ENCODE measurements around the gene METTL2B. TPM values are rescaled to one million over a fixed set of nuclear protein-coding genes. Genes with fewer than 3 reads are reported as not detected.

The METTL2B gene
- total and polyA plus RNA-seq, 2 of the 8 experiments (the other 6 are each of a cell fraction or from before 2014, with no cell fraction given) = 14.6 to 43.5 TPM

DNA sequence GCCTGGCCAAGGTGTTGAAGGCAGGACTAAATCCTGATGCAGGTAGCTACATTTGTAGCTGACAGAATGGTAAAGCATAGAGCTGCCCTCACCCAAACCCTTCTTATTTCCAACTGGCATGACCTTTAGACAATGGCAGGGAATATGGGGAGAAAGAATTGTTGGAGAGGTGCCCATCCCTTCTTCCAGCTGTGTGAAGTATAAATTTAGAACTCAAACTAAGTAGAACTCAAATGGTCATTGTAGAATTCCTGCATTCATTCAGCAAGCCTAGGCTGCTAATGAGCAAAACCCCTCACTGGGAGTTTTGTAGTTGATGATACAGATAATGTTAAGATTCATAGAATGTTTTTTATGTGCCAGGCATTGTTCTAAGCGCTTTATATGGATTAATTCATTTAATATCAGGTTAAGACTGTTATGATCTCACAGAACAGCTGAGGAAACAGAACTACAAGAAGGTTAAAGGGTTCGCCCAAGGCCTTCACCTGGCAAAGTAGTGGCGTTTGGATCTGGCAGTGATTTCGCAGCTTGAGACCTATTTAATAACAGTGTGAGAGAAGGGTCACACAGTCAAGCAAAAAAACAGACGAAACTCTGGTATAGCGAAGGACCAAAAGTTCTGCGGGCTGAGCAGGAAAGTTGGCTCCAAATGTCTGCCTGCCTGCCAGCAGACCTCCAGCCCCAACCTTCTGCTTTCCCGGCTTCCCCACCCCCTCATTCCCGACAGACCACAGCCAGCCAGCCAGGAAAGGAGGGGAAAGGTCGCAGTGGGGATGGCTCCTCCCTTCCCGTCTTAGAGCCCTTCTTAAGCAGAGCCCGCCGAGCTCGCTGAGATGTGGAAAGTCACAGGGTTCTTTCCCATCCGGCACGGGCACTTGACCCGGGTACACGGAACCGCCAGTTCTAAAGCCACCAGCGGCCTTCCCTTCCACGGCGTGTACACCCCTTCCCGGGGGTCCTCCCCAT lies 22.4 kb upstream of the METTL2B start (continued):
- TF ChIP-seq CTBP2 (IDR thresholded peaks at IDR 0.05; ENCODE audit: borderline replicate concordance, insufficient read depth, insufficient read length, low read length) (no peak), SRF (IDR thresholded peaks at IDR 0.05; ENCODE audit: low read depth, low read length) (no peak), TEAD4 (IDR thresholded peaks at IDR 0.05; ENCODE audit: low read depth, low read length) (no peak), KDM5A (IDR thresholded peaks at IDR 0.05; ENCODE audit: low read length) (no peak), GABPA (IDR thresholded peaks at IDR 0.05; ENCODE audit: borderline replicate concordance, insufficient read depth, low read length) (no peak), EZH2 (IDR thresholded peaks at IDR 0.05; ENCODE audit: low read depth, low read length, severe bottlenecking) (no peak), EP300 (IDR thresholded peaks at IDR 0.05; ENCODE audit: borderline replicate concordance in 1 of 2, low read depth in 2 of 2, low read length in 2 of 2) (no peak), TAF7 (optimal IDR thresholded peaks at IDR 0.05; ENCODE audit: borderline replicate concordance, low read depth, low read length) (no peak), KDM1A (IDR thresholded peaks at IDR 0.05; ENCODE audit: borderline replicate concordance, low read length) (no peak), CEBPB (IDR thresholded peaks at IDR 0.05; ENCODE audit: low read depth, low read length) (no peak), CHD2 (IDR thresholded peaks at IDR 0.05; ENCODE audit: low read length) (0 out of 2 replicates have a peak, but pooled peaks have one; percentile 8), YY1 (IDR thresholded peaks at IDR 0.05; ENCODE audit: low read depth, low read length) (0 out of 2 replicates have a peak, but pooled peaks have one; percentile 12), POLR2AphosphoS5 (IDR thresholded peaks at IDR 0.05; ENCODE audit: low read depth, low read length) (peak; percentile 31; the same call in 1 of the 2 replicates), POU5F1 (IDR thresholded peaks at IDR 0.05; ENCODE audit: low read depth, low read length) (no peak), NRF1 (IDR thresholded peaks at IDR 0.05; ENCODE audit: low read depth, low read length) (no peak)
- TF ChIP-seq, protein P1, sequence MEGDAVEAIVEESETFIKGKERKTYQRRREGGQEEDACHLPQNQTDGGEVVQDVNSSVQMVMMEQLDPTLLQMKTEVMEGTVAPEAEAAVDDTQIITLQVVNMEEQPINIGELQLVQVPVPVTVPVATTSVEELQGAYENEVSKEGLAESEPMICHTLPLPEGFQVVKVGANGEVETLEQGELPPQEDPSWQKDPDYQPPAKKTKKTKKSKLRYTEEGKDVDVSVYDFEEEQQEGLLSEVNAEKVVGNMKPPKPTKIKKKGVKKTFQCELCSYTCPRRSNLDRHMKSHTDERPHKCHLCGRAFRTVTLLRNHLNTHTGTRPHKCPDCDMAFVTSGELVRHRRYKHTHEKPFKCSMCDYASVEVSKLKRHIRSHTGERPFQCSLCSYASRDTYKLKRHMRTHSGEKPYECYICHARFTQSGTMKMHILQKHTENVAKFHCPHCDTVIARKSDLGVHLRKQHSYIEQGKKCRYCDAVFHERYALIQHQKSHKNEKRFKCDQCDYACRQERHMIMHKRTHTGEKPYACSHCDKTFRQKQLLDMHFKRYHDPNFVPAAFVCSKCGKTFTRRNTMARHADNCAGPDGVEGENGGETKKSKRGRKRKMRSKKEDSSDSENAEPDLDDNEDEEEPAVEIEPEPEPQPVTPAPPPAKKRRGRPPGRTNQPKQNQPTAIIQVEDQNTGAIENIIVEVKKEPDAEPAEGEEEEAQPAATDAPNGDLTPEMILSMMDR (IDR thresholded peaks at IDR 0.05; ENCODE audit: control extremely low read depth in 1 of 3, insufficient read depth in 1 of 3, low read depth in 1 of 3, low read length in 3 of 3) = no peak
- TF ChIP-seq, protein P2, sequence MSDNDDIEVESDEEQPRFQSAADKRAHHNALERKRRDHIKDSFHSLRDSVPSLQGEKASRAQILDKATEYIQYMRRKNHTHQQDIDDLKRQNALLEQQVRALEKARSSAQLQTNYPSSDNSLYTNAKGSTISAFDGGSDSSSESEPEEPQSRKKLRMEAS (IDR thresholded peaks at IDR 0.05) = no peak
- TF ChIP-seq, protein P3, sequence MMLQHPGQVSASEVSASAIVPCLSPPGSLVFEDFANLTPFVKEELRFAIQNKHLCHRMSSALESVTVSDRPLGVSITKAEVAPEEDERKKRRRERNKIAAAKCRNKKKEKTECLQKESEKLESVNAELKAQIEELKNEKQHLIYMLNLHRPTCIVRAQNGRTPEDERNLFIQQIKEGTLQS (IDR thresholded peaks at IDR 0.05; ENCODE audit: insufficient read depth, low read depth, low read length) = no peak
